HG03066 (cell line): ENCODE measurements around the gene LTV1.
"Not testable (repeated sequence)": the region's sequence is repeated elsewhere in the genome, so short reads cannot be mapped to it uniquely, and the experiment has no call there.

ENCODE experiments used
- ATAC-seq: cut with Tn5 transposase; IDR thresholded peaks from one replicate; pipeline ENCODE4 v1.9.1; 2021; ENCODE audit warnings: low read depth; ENCODE audit not compliant: unreplicated experiment

LTV1 gene, protein sequence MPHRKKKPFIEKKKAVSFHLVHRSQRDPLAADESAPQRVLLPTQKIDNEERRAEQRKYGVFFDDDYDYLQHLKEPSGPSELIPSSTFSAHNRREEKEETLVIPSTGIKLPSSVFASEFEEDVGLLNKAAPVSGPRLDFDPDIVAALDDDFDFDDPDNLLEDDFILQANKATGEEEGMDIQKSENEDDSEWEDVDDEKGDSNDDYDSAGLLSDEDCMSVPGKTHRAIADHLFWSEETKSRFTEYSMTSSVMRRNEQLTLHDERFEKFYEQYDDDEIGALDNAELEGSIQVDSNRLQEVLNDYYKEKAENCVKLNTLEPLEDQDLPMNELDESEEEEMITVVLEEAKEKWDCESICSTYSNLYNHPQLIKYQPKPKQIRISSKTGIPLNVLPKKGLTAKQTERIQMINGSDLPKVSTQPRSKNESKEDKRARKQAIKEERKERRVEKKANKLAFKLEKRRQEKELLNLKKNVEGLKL

DNA sequence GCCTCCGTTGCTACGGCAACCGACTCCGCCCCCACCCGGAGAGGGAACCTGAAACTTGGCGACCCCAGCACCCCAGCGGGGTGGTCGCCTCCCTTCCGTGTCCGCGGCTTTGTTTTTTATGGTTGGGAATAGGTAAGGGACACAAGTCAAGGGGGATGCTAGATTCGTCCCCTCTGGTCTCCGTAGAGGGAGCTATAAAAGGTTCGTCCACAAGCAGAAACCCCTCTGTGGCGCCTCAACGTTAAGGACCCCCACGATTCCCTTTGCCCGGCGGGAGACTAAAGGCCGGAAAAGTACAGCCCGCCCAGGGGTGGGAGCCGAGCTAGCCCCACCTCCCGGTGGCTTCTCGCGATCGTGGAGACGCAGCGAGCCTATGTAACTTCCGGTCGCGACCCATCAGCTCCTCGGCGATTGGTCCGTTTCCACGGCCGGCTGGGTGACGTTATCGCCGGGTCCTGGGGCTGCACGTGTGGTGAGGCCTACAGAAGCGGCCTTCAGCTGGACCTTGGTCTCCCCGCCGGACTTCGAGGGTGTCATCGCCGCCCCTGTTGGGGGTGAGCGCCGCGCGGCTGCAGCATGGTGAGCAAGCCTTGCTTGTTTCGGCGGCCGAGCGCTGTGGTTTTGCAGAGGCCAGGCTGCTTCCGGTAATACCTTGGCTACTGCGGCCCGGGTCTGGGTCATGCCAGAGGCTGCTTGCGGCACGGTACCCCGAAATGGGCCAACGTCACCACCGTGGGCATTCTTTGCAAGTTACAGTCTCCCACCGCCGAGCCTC, at the start of gene LTV1:
LTV1 (plus strand) TSS at position 437 of the 775 bp plus-strand sequence; CDS start at position 577, 140 bp downstream.
- ATAC-seq: peak; percentile 99

DNA sequence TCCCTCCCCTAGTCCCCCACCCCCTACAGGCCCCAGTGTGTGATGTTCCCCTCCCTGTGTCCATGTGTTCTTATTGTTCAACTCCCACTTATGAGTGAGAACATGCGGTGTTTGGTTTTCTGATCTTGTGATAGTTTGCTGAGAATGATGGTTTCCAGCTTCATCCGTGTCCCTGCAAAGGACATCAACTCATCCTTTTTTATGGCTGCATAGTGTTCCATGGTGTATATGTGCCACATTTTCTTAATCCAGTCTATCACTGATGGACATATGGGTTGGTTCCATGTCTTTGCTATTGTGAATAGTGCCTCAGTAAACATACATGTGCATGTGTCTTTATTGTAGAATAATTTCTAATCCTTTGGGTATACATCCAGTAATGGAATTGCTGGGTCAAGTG, 46.6 kb upstream of the LTV1 start:
- not testable (repeated sequence) for ATAC-seq

DNA sequence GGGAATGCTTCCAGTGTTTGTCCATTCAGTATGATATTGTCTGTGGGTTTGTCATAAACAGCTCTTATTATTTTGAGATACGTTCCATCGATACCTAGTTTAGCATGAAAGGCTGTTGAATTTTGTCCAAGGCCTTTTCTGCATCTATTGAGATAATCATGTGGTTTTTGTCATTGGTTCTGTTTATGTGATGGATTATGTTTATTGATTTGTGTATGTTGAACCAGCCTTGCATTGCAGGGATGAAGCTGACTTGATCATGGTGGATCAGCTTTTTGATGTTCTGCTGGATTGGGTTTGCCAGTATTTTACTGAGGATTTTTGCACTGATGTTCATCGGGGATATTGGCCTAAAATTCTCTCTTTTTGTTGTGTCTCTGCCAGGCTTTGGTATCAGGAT, 44.7 kb upstream of the LTV1 start:
- not testable (repeated sequence) for ATAC-seq

DNA sequence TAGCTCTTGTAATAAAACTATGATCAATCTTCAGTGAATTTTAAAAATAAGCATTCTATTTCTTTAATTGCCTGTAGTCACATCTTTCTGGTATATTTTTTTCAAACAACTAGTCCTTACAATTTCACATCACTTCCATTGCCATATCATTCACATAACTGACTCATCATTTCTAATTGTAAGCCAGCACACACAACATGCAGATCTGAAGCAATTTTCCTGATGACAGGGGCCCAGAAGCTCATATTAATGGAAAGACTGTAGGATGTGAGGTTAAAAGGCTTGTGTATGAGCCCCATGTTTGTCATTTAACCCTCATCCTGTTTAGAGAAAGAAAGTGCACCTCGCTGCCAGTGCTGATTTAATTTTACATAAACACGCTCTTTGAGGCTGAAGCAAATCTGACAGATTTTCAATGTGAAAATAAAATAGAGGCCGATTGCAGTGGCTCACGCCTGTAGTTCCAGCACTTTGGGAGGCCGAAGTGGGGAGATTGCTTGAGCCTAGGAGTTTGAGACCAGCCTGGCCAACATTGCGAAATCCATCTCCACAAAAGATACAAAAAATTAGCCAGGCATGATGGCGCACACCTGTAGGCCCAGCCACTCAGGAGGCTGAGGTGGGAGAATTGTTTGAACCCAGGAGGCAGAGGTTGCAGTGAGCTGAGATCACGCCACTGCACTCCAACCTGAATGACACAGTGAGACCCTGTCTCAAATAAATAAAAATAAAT, 40.1 kb upstream of the LTV1 start:
- no peak for ATAC-seq

DNA sequence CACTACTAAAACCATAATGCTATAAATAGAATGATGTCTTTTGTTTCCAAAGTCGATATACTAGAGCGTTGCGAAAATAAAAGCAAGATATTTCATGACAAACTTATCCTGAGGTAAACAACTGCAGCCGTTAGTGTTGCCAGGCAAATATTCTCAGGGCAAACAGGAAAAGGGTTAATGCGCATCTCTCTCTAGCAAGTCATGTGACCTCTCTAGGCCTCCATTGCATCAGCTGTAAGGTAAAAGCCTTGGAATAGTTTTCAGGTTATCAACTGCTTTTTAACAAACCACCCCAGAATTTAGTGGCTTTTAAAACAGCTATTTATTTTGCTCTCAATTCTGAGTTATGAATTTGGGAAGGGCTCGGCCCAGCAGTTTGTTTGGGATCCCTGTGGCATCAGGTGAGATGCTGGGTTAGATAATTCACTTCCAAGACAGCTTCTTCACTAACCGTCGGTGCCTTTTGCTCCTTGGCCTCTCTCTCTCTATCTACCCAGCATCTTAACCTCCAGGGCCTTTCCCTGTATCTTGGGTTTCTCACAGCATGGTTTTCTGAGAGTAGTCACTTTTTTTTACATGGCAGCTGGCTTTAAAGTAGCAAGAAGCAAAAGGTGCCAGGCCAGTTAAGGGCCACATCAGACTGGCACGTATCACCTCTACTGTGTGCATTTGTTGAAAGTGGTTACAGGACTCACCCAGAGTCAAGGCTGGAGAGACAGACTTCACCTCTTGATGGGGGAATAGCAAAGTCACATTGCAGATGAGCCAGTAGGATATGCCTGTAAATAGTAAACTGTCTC, 39.2 kb upstream of the LTV1 start:
- ATAC-seq: no peak

DNA sequence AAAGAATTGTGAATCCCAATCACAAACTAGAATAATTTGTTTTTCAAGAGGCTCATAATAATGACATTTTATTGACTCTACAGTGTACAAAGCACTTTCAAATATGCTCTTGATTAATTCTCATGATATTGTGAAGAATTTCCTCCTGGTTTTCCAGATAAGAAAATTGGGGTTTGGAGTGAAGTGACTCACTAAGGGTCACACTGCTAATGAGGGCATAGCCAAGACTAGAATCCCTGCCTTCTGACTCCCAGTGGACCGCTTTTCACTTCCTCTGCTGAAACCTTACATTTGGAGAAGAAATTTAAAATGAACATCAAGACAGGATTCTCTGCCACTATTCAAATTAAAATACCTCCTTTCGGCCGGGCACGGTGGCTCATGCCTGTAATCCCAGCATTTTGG, 38.3 kb upstream of the LTV1 start:
- no peak for ATAC-seq

DNA sequence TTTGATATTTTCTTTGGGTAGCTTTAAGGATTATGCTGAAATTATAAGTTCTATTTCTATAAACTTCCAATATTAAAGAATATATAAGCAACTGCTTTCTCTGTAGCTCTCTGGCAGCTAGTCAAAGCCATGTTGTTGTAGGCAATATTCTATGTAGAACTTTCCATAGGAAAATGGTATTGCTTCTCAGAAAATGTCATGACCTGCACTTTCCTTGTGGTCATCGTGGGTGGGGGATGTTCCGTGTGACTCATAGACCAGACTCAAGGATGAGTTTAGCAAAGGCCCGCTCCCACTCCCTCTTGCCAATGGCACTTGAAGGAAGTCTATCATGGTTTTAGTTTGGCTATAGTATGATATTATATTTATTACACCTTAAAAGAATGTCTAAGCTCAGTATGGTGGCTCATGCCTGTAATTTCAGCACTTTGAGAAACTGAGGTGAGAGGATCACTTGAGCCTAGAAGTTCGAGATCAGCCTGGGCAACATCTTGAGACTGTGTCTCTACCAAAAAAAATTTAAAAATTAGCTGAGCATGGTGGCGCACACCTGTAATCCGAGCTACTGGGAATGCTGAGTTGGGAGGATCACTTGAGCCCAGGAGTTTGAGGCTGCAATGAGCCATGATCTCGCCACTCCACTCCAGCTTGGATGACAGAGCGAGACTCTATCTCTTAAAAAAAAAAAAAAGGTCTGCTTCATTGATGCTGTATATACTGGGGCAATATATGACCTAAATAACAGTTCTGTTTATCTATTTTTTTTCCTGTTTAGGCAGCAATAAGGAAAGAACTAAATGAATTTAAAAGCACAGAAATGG, 36.6 kb upstream of the LTV1 start:
- ATAC-seq: no peak

DNA sequence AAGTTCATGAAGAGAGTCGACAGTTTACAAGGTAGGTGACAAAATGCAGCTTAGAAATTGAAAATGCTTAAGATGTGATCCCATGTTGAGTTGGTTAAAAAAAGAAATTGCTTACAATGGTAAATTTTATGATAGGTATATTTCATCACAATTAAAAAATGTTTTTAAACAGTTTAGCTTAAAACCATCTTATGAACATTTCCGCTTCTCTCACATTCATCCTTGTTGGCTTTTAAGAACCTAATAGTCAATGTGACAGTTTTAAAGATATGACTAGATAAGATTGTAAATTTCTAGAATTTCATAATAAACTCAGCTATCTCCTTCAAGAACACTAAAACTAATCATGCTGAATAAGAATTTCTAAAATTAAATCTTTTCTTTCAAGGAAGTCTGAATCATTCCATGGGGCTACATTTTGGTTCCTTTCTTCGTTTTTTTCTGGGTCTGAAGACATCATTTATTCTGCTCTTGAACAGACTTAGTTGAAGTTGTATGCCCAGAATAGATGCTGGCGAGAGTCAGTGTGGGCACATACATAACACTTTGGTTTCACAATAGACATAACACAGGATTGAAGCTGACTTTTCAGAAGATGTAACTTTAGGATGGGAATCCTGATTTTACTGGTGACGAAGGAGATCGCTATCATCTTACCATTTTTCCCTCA, 35.9 kb upstream of the LTV1 start:
- ATAC-seq: no peak

DNA sequence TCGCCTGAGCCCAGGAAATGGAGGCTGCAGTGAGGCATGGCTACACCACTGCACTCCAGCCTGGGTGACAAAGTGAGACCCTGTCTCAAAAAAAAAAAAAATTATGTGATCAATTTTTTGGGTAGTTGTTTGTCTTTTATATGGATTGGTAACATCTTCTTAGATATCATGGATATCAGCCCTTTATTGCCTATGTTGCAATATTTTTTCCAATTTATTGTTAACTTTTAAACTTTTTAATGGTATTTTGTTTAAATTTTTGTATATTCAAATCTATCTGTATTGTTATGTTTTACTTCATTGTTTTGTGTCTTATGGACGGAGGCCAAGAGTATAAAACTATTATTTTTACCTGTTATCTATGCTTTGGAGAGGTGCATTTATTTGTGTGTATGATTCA, 32.4 kb upstream of the LTV1 start:
- ATAC-seq: no peak

DNA sequence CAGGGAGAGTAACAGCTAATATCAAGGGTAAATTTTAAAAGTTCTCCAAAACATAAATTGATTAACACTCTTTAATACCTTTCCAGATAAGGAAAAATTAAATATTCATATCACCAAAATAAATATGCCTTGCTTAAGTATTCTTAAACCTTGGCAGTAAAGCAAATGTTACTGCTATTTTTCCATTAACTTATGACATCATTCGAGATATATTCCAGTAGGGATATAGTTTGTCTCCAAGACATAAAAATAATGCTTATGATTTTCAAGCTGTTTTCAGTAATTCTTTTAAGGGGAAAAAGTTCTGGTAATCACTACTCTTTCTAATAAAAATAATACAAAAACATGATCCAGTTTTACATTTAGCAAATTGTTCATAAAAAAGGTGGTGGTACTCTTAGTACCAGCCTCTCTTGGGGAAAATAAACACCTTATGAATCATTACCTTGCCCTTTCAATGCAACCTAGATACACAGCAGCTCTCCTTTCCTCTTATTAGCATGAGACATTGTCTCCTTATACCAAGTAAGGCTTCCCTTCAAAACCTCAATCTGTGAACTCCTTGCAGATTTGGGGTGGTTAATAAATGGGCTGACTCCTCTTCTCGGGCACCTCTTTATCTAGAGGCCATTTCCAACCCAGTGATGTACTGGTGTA, 31.5 kb upstream of the LTV1 start:
- ATAC-seq: no peak

DNA sequence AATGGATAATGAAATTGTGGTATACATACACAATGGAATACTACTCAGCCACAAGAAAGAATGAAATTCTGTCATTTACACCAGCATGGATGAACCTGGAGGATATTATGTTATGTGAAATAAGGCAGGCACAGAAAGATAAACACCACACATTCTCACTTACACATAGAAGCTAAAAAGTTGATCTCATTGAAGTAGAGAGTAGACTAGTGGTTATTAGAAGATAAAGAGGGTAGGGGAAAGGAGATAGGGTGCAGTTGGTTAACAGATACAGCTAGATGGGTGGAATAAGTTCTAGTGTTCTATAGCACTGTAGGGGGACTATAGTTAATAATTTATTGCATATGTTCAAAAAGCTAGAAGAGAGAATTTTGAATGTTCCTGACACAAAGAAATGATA, 25.5 kb upstream of the LTV1 start:
- ATAC-seq: no peak

DNA sequence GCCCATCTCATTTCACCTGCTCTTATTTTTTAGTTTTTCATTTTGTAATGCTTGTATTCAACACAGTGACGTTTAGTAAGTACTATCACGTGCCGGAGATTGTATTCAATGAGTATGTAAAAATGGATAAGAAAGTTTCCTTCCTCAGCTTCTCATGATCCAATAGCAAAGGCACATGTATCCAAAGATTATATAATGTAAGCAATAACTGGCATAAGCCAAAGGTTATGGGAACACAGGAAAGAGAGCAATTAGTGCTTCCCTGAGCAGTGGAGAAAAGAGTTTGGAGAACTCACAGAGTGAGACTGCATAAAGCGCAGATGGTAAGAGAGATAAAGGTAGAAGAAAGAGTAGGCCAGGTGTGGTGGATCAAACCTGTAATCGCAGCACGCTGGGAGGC, 21.8 kb upstream of the LTV1 start:
- ATAC-seq: no peak

DNA sequence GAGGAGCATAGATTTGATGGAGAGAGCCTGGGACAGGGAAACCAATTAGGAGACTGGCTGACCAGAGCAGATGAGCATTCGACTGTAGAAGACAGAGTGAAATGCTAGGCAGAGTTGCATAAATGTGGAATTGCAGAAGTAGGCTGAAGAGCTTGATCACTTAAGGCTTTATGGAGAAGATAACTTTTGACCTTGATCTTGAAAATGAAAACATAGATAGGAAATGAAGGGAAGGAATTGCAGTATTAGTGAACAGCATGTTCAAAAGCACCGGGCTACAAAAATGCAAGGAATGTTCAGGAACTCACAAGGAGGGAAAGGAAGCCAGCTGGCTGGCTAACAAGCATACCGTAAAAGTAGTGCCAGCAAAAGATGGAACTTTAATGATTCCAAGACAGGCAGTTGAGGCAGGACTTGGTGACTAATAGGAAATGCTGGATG, 20.5 kb upstream of the LTV1 start:
- no peak for ATAC-seq

DNA sequence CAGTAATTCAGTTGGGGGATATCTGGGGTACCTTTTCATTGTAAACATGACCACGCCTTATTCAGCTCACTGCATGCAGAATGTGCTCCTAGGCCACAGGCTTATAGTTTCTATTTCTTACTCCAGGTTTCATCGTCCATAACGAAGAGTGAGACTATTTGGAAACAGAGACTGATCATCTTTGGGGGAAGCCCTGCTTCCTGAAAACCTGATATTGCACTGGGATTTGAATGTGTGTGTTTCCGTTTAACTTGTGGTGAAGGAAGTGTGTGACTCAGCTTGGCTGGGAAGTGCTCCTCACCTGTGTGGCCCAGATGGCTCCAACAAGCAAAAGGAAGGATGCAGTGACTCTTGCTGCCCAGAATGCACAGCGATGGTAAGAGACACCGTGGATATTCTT, 19.6 kb upstream of the LTV1 start:
- no peak for ATAC-seq

DNA sequence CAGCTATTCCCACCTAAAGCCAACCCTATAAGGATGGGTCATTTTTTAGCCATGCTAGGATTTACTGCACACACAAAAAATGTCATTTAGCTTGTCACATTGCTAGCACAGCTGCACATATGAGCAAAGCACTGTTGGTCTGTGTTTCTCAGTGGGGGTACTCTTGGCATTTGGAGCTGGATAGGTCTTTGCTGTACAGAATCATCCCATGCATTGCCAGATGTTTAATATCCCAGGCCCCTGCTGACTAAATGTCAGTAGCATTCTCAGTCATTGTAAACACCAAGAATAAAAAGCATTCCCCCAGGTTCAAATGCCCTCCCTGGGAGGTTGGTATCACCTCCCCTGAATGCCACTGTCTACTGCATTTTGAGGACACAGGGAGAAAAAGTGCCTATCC, 14.6 kb upstream of the LTV1 start:
- ATAC-seq: no peak

DNA sequence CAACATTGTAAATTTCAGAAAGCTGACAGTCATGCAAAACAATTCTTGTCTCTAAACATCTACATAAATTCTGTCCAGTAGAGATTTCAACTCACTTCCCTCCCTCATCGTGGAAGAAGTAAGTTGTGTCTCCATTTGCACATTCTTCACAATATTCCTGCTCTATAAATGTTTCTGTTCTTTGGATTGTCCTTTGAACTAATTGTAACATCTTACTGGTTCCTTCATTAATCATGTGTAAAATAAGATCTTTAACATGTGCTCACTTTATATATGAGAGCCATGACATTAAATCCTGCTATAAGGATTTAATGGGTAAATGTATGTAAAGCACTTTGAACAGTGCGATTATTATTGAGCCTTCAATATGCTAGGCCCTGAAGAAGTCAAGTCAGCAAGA, 7.0 kb upstream of the LTV1 start:
- ATAC-seq: no peak

DNA sequence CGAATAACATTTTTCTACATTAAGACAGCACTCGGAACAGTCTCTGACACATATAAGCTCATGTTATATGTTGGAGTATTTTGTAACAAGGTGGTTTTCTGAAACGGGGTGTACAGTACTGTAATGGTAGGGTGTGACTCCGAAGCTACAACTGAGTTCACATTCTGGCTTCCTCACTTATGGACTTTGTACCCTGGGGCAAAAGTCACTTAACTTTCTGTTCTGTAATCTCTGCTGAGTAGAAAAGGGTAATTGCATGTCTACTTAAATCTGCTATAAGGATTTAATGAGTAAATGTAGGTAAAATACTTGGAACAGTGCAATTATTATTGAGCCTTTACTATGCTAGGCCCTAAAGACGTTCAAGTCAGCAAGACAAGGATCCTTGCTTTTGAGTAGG, 4.7 kb upstream of the LTV1 start:
- ATAC-seq: no peak

DNA sequence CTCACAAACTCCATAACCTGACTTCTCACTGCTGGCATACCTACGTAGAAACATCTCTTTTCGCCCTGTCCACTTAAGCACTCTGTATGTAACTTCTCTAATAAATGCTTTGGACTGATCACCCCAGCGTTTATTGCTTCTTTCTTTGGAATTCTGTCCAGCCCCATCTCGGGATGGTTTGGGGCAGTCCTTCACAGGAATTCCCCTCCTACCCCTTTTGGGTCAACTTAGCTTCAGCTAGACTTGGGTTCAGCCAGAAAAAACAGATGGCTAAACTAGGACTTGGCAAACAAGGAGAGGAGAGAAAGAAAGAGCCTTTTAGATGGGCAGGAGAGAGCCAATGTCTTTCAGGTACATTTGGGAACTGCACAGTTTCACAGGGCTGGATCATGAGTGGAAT, 3.9 kb upstream of the LTV1 start:
- no peak for ATAC-seq
